Activated CD8-positive, alpha-beta memory T cell treated with anti-CD3 and anti-CD28 coated beads for 1 hour (primary cell): ENCODE results near the gene IFITM1.
"Not testable (repeated sequence)": the region's sequence is repeated elsewhere in the genome, so short reads cannot be mapped to it uniquely, and the experiment has no call there.

Experiments used
- DNase-seq, 2 donors: peaks; one replicate each; pipeline ENCODE4 v3.0.0-alpha.2; 2020; ENCODE audit warnings: low read depth in 1 of 2; ENCODE audit errors: extremely low read depth in 1 of 2

Gene IFITM1

GRCh38 chr11:325796-326591 is 12.2 kb downstream of the IFITM1 start:
- DNase-seq: no peak

GRCh38 chr11:326592-326841 is 12.7 kb downstream of the IFITM1 start:
- no peak for DNase-seq

GRCh38 chr11:326842-327580 is 13.2 kb downstream of the IFITM1 start:
- DNase-seq: peak in 1 of 2 donors; percentile 60

- DNase-seq: no peak
Observed at GRCh38 chr11:327581-327923, 13.7 kb downstream of the IFITM1 start.

- DNase-seq: no peak
Observed at GRCh38 chr11:328012-328411, 14.2 kb downstream of the IFITM1 start.

GRCh38 chr11:328516-329100 is 14.8 kb downstream of the IFITM1 start:
- not testable (repeated sequence) for DNase-seq

GRCh38 chr11:329886-330253 is 16.0 kb downstream of the IFITM1 start:
- DNase-seq: no peak

GRCh38 chr11:330307-330693 is 16.5 kb downstream of the IFITM1 start:
- DNase-seq: no peak

- no peak for DNase-seq
Observed at GRCh38 chr11:330694-331357, 17.0 kb downstream of the IFITM1 start.

- DNase-seq: no peak
Observed at GRCh38 chr11:331358-332060, 17.7 kb downstream of the IFITM1 start.

- no peak for DNase-seq
Observed at GRCh38 chr11:332651-333480, 19.0 kb downstream of the IFITM1 start.

GRCh38 chr11:333616-334263 is 19.9 kb downstream of the IFITM1 start:
- not testable (repeated sequence) for DNase-seq

GRCh38 chr11:334264-334994 is 20.6 kb downstream of the IFITM1 start:
- DNase-seq: no peak

GRCh38 chr11:335779-336658 is 22.2 kb downstream of the IFITM1 start:
- DNase-seq: no peak

- no peak for DNase-seq
Observed at GRCh38 chr11:336659-337198, 22.9 kb downstream of the IFITM1 start.

- no peak for DNase-seq
Observed at GRCh38 chr11:337711-338110, 23.9 kb downstream of the IFITM1 start.

GRCh38 chr11:339963-340362 is 26.1 kb downstream of the IFITM1 start:
- DNase-seq: no peak
